Parathyroid adenoma (tissue), 2 donors: ENCODE data around the gene TOMM70.

Experiments
- H2AFZ ChIP-seq: fragments of 300-600 bp; sonication (generic); one replicate; pipeline ENCODE4 v1.7.0; 2017; ENCODE audit warnings: antibody characterized with exemption, mild to moderate bottlenecking
- H3K27ac ChIP-seq: fragments of 300-600 bp; sonication (generic); one replicate; pipeline ENCODE4 v1.7.0; 2017
- H3K27me3 ChIP-seq: fragments of 300-600 bp; sonication (generic); one replicate; pipeline ENCODE4 v1.7.0; 2017; ENCODE audit warnings: low read length; ENCODE audit not compliant: control insufficient read depth, insufficient read depth
- H3K36me3 ChIP-seq: fragments of 300-600 bp; sonication (generic); one replicate; pipeline ENCODE4 v1.7.0; 2017; ENCODE audit warnings: low read length; ENCODE audit not compliant: control insufficient read depth, insufficient read depth
- H3K4me1 ChIP-seq: fragments of 300-600 bp; sonication (generic); one replicate; pipeline ENCODE4 v1.7.0; 2017; ENCODE audit warnings: control low read depth
- H3K4me2 ChIP-seq: fragments of 300-600 bp; sonication (generic); one replicate; pipeline ENCODE4 v1.7.0; 2017; ENCODE audit warnings: low read length
- H3K4me3 ChIP-seq: fragments of 300-600 bp; sonication (generic); one replicate; pipeline ENCODE4 v1.7.0; 2017; ENCODE audit warnings: low read depth, low read length
- H3K79me2 ChIP-seq: fragments of 300-600 bp; sonication (generic); one replicate; pipeline ENCODE4 v1.7.0; 2017; ENCODE audit warnings: control low read depth
- H3K9ac ChIP-seq: fragments of 300-600 bp; sonication (generic); one replicate; pipeline ENCODE4 v1.7.0; 2017; ENCODE audit warnings: mild to moderate bottlenecking
- H3K9me3 ChIP-seq: fragments of 300-600 bp; sonication (generic); one replicate; pipeline ENCODE4 v1.7.0; 2017; ENCODE audit warnings: low read length; ENCODE audit not compliant: control insufficient read depth
- CTCF ChIP-seq: fragments of 300-600 bp; sonication (generic); IDR thresholded peaks from one replicate; pipeline ENCODE4 v1.7.0; 2017; ENCODE audit warnings: antibody characterized with exemption, mild to moderate bottlenecking
- donor health status: primary hyperparathyroidism.

Gene TOMM70

GRCh38 chr3:100429187-100429716 lies 28.4 kb upstream of the TOMM70 start:
- Histone ChIP-seq H3K79me2 (no peaks in the 10 kb centered on the region), H3K4me1 (no peaks in the 10 kb centered on the region), H3K9me3 (no peaks in the 10 kb centered on the region), H3K27me3 (no peaks in the 10 kb centered on the region), H3K36me3 (no peaks in the 10 kb centered on the region), H3K4me3 (no peak overlapping the region), H3K4me2 (no peak overlapping the region), H2AFZ (no peak overlapping the region), H3K27ac (no peak overlapping the region), H3K9ac (no peak overlapping the region)
- TF ChIP-seq CTCF, result no peak

GRCh38 chr3:100427699-100428098 lies 26.8 kb upstream of the TOMM70 start:
- TF ChIP-seq CTCF, result no peak
- Histone ChIP-seq H3K9ac (no peak overlapping the region), H3K36me3 (no peaks in the 10 kb centered on the region), H3K79me2 (no peaks in the 10 kb centered on the region), H3K27me3 (no peaks in the 10 kb centered on the region), H2AFZ (no peak overlapping the region), H3K4me3 (no peak overlapping the region), H3K9me3 (no peaks in the 10 kb centered on the region), H3K27ac (no peak overlapping the region), H3K4me2 (no peak overlapping the region), H3K4me1 (no peaks in the 10 kb centered on the region)

- H3K4me1 ChIP-seq, result no peaks in the 10 kb centered on the region
- TF ChIP-seq CTCF, result no peak
- no peaks in the 10 kb centered on the region for H3K27me3 ChIP-seq
- no peak overlapping the region for H3K9ac ChIP-seq
- H3K9me3 ChIP-seq, result no peaks in the 10 kb centered on the region
- H2AFZ ChIP-seq, result no peak overlapping the region
- no peak overlapping the region for H3K27ac ChIP-seq
- no peak overlapping the region for H3K4me2 ChIP-seq
- H3K4me3 ChIP-seq, result no peak overlapping the region
- H3K79me2 ChIP-seq, result no peaks in the 10 kb centered on the region
- no peaks in the 10 kb centered on the region for H3K36me3 ChIP-seq
Observed at GRCh38 chr3:100426067-100426682, 25.3 kb upstream of the TOMM70 start.

GRCh38 chr3:100425316-100425715 lies 24.4 kb upstream of the TOMM70 start:
- H3K27ac ChIP-seq, result no peak overlapping the region
- no peaks in the 10 kb centered on the region for H3K9me3 ChIP-seq
- no peaks in the 10 kb centered on the region for H3K36me3 ChIP-seq
- no peaks in the 10 kb centered on the region for H3K79me2 ChIP-seq
- H3K4me3 ChIP-seq, result no peak overlapping the region
- no peaks in the 10 kb centered on the region for H3K4me1 ChIP-seq
- no peak overlapping the region for H3K9ac ChIP-seq
- TF ChIP-seq CTCF, result no peak
- no peaks in the 10 kb centered on the region for H3K27me3 ChIP-seq
- no peak overlapping the region for H3K4me2 ChIP-seq
- no peak overlapping the region for H2AFZ ChIP-seq

- H3K9ac ChIP-seq, result no peak overlapping the region
- H3K9me3 ChIP-seq, result no peaks in the 10 kb centered on the region
- no peak overlapping the region for H2AFZ ChIP-seq
- H3K27ac ChIP-seq, result no peak overlapping the region
- H3K4me1 ChIP-seq, result no peaks in the 10 kb centered on the region
- H3K4me2 ChIP-seq, result no peak overlapping the region
- H3K79me2 ChIP-seq, result no peaks in the 10 kb centered on the region
- no peaks in the 10 kb centered on the region for H3K36me3 ChIP-seq
- no peak for TF ChIP-seq CTCF
- H3K27me3 ChIP-seq, result no peaks in the 10 kb centered on the region
- H3K4me3 ChIP-seq, result no peak overlapping the region
Observed at GRCh38 chr3:100424261-100424660, 23.4 kb upstream of the TOMM70 start.
